ENCODE results near the gene UMAD1.

Gene UMAD1

GRCh38 chr7:7720750-7721621 is 80.4 kb downstream of the UMAD1 start:
- no peak overlapping the region for H3K4me3 ChIP-seq (ENCODE audit: low read length)
- H3K27me3 ChIP-seq (ENCODE audit: insufficient read depth, low read length): no peaks in the 10 kb centered on the region
- H3K9me3 ChIP-seq (ENCODE audit: low read length): no peaks in the 10 kb centered on the region
- H3K4me1 ChIP-seq (ENCODE audit: insufficient read depth, low read length): peaks cover 4% of the 10 kb centered on the region
- H3K36me3 ChIP-seq (ENCODE audit: insufficient read depth, low read length): no peaks in the 10 kb centered on the region
- H2AFZ ChIP-seq (ENCODE audit: low read depth, low read length): no peak overlapping the region

GRCh38 chr7:7731732-7732131 is 91.2 kb downstream of the UMAD1 start:
- H3K36me3 ChIP-seq (ENCODE audit: insufficient read depth, low read length): no peaks in the 10 kb centered on the region
- H3K27me3 ChIP-seq (ENCODE audit: insufficient read depth, low read length): no peaks in the 10 kb centered on the region
- peaks cover 7% of the 10 kb centered on the region for H3K4me1 ChIP-seq (ENCODE audit: insufficient read depth, low read length)
- no peak overlapping the region for H2AFZ ChIP-seq (ENCODE audit: low read depth, low read length)
- no peaks in the 10 kb centered on the region for H3K9me3 ChIP-seq (ENCODE audit: low read length)
- H3K4me3 ChIP-seq (ENCODE audit: low read length): no peak overlapping the region

- Histone ChIP-seq H3K9me3 (ENCODE audit: low read length) (no peaks in the 10 kb centered on the region), H3K27me3 (ENCODE audit: insufficient read depth, low read length) (no peaks in the 10 kb centered on the region), H3K4me1 (ENCODE audit: insufficient read depth, low read length) (peaks cover 11% of the 10 kb centered on the region), H3K4me3 (ENCODE audit: low read length) (no peak overlapping the region), H2AFZ (ENCODE audit: low read depth, low read length) (no peak overlapping the region), H3K36me3 (ENCODE audit: insufficient read depth, low read length) (no peaks in the 10 kb centered on the region)
Measured at GRCh38 chr7:7732621-7733281, 92.2 kb downstream of the UMAD1 start.

- peaks cover 14% of the 10 kb centered on the region for H3K4me1 ChIP-seq (ENCODE audit: insufficient read depth, low read length)
- no peak overlapping the region for H3K4me3 ChIP-seq (ENCODE audit: low read length)
- no peaks in the 10 kb centered on the region for H3K9me3 ChIP-seq (ENCODE audit: low read length)
- no peaks in the 10 kb centered on the region for H3K27me3 ChIP-seq (ENCODE audit: insufficient read depth, low read length)
- no peaks in the 10 kb centered on the region for H3K36me3 ChIP-seq (ENCODE audit: insufficient read depth, low read length)
- no peak overlapping the region for H2AFZ ChIP-seq (ENCODE audit: low read depth, low read length)
Measured at GRCh38 chr7:7736671-7737070, 96.1 kb downstream of the UMAD1 start.

GRCh38 chr7:7737674-7738073 is 97.1 kb downstream of the UMAD1 start:
- no peaks in the 10 kb centered on the region for H3K9me3 ChIP-seq (ENCODE audit: low read length)
- peaks cover 14% of the 10 kb centered on the region for H3K4me1 ChIP-seq (ENCODE audit: insufficient read depth, low read length)
- H2AFZ ChIP-seq (ENCODE audit: low read depth, low read length): no peak overlapping the region
- no peaks in the 10 kb centered on the region for H3K27me3 ChIP-seq (ENCODE audit: insufficient read depth, low read length)
- no peaks in the 10 kb centered on the region for H3K36me3 ChIP-seq (ENCODE audit: insufficient read depth, low read length)
- H3K4me3 ChIP-seq (ENCODE audit: low read length): no peak overlapping the region

GRCh38 chr7:7738177-7738576 is 97.6 kb downstream of the UMAD1 start:
- no peaks in the 10 kb centered on the region for H3K27me3 ChIP-seq (ENCODE audit: insufficient read depth, low read length)
- no peak overlapping the region for H2AFZ ChIP-seq (ENCODE audit: low read depth, low read length)
- no peaks in the 10 kb centered on the region for H3K36me3 ChIP-seq (ENCODE audit: insufficient read depth, low read length)
- no peak overlapping the region for H3K4me3 ChIP-seq (ENCODE audit: low read length)
- no peaks in the 10 kb centered on the region for H3K9me3 ChIP-seq (ENCODE audit: low read length)
- H3K4me1 ChIP-seq (ENCODE audit: insufficient read depth, low read length): peaks cover 14% of the 10 kb centered on the region

- no peaks in the 10 kb centered on the region for H3K9me3 ChIP-seq (ENCODE audit: low read length)
- H3K4me1 ChIP-seq (ENCODE audit: insufficient read depth, low read length): peaks cover 14% of the 10 kb centered on the region
- H3K27me3 ChIP-seq (ENCODE audit: insufficient read depth, low read length): no peaks in the 10 kb centered on the region
- H3K4me3 ChIP-seq (ENCODE audit: low read length): no peak overlapping the region
- no peaks in the 10 kb centered on the region for H3K36me3 ChIP-seq (ENCODE audit: insufficient read depth, low read length)
- no peak overlapping the region for H2AFZ ChIP-seq (ENCODE audit: low read depth, low read length)
Measured at GRCh38 chr7:7738622-7739021, 98.1 kb downstream of the UMAD1 start.

GRCh38 chr7:7739204-7740036 is 98.9 kb downstream of the UMAD1 start:
- H3K4me1 ChIP-seq (ENCODE audit: insufficient read depth, low read length): peaks cover 14% of the 10 kb centered on the region
- no peaks in the 10 kb centered on the region for H3K9me3 ChIP-seq (ENCODE audit: low read length)
- H3K4me3 ChIP-seq (ENCODE audit: low read length): no peak overlapping the region
- H3K27me3 ChIP-seq (ENCODE audit: insufficient read depth, low read length): no peaks in the 10 kb centered on the region
- H3K36me3 ChIP-seq (ENCODE audit: insufficient read depth, low read length): no peaks in the 10 kb centered on the region
- no peak overlapping the region for H2AFZ ChIP-seq (ENCODE audit: low read depth, low read length)

- Histone ChIP-seq H2AFZ (ENCODE audit: low read depth, low read length) (no peak overlapping the region), H3K4me3 (ENCODE audit: low read length) (no peak overlapping the region), H3K27me3 (ENCODE audit: insufficient read depth, low read length) (no peaks in the 10 kb centered on the region), H3K4me1 (ENCODE audit: insufficient read depth, low read length) (peaks cover 14% of the 10 kb centered on the region), H3K36me3 (ENCODE audit: insufficient read depth, low read length) (no peaks in the 10 kb centered on the region), H3K9me3 (ENCODE audit: low read length) (no peaks in the 10 kb centered on the region)
Measured at GRCh38 chr7:7740037-7740355, 99.4 kb downstream of the UMAD1 start.

- Histone ChIP-seq H3K36me3 (ENCODE audit: insufficient read depth, low read length) (no peaks in the 10 kb centered on the region), H3K9me3 (ENCODE audit: low read length) (no peaks in the 10 kb centered on the region), H2AFZ (ENCODE audit: low read depth, low read length) (no peak overlapping the region), H3K4me3 (ENCODE audit: low read length) (no peak overlapping the region), H3K27me3 (ENCODE audit: insufficient read depth, low read length) (no peaks in the 10 kb centered on the region), H3K4me1 (ENCODE audit: insufficient read depth, low read length) (peaks cover 3% of the 10 kb centered on the region)
Measured at GRCh38 chr7:7742223-7742622, 101.7 kb downstream of the UMAD1 start.

- Histone ChIP-seq H3K27me3 (ENCODE audit: insufficient read depth, low read length) (no peaks in the 10 kb centered on the region), H3K4me1 (ENCODE audit: insufficient read depth, low read length) (peaks cover 6% of the 10 kb centered on the region), H3K9me3 (ENCODE audit: low read length) (no peaks in the 10 kb centered on the region), H3K36me3 (ENCODE audit: insufficient read depth, low read length) (no peaks in the 10 kb centered on the region), H3K4me3 (ENCODE audit: low read length) (no peak overlapping the region), H2AFZ (ENCODE audit: low read depth, low read length) (no peak overlapping the region)
Measured at GRCh38 chr7:7745258-7745657, 104.7 kb downstream of the UMAD1 start.

GRCh38 chr7:7745966-7746365 is 105.4 kb downstream of the UMAD1 start:
- H3K4me1 ChIP-seq (ENCODE audit: insufficient read depth, low read length): peaks cover 6% of the 10 kb centered on the region
- H3K4me3 ChIP-seq (ENCODE audit: low read length): no peak overlapping the region
- H3K36me3 ChIP-seq (ENCODE audit: insufficient read depth, low read length): no peaks in the 10 kb centered on the region
- no peak overlapping the region for H2AFZ ChIP-seq (ENCODE audit: low read depth, low read length)
- no peaks in the 10 kb centered on the region for H3K9me3 ChIP-seq (ENCODE audit: low read length)
- no peaks in the 10 kb centered on the region for H3K27me3 ChIP-seq (ENCODE audit: insufficient read depth, low read length)

GRCh38 chr7:7746458-7746857 is 105.9 kb downstream of the UMAD1 start:
- no peak overlapping the region for H2AFZ ChIP-seq (ENCODE audit: low read depth, low read length)
- H3K27me3 ChIP-seq (ENCODE audit: insufficient read depth, low read length): no peaks in the 10 kb centered on the region
- no peaks in the 10 kb centered on the region for H3K36me3 ChIP-seq (ENCODE audit: insufficient read depth, low read length)
- peaks cover 6% of the 10 kb centered on the region for H3K4me1 ChIP-seq (ENCODE audit: insufficient read depth, low read length)
- no peak overlapping the region for H3K4me3 ChIP-seq (ENCODE audit: low read length)
- H3K9me3 ChIP-seq (ENCODE audit: low read length): no peaks in the 10 kb centered on the region

Measured in neuron (in vitro differentiated cells).